HG03103 (cell line): ENCODE measurements around the gene LAMA5.

Experiments
- ATAC-seq: cut with Tn5 transposase; IDR thresholded peaks from one replicate; pipeline ENCODE4 v1.9.1; 2021; ENCODE audit warnings: low read depth; ENCODE audit not compliant: unreplicated experiment

Gene LAMA5

DNA sequence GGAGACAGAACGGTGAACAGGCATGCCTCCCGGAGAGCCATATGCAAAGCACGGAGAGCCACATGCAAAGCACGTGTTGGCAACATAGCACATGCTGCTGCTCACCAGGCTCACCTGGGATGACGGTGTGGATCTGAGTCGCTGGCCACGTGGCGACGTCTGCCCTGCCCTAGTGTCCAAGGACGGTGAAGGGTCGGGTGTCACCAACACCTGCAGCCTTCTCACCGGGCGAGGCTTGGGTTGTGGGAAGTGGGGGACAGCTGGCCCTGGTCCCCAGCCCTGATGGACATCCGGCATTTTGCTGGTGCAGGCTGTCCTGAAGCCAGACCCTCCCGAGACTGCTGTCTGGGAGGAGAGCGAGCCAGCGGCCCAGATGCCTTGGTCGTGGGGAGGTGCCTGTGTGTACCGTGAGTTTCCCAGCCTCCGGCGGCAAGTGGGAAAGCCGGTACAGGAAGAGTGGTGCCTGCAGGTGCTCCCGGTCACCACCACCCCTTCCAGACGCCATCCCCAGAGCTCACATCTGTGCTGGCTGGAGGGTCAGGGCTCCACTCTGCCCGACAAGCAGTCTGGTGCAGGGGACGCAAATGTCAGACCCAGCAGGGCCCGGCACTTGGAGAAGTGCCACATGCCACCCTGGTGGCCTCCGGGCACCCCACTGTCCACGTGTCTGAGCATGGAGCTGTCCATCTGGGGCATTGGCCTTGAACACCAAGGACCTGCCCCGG lies 70.2 kb downstream of the LAMA5 start:
- ATAC-seq: no peak

DNA sequence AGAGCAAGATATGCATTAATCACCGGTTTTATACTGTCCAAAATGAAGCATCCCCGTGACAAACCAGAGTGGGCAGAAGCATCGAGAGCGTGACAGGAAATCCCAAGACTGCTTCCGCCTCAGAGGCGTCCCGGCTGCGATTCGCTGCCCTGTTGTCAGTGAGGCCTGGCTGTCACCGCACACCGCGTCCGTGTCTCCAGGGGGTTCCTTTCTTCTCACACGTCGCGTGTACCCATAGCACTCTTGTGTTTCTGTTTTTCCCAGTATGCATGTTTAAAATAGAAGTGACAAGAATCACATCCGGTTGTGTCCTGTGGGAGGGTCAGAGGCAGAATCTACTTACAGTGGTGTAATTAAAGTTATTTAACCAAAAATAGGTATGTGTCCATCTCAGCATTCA lies 72.6 kb downstream of the LAMA5 start:
- ATAC-seq: no peak

DNA sequence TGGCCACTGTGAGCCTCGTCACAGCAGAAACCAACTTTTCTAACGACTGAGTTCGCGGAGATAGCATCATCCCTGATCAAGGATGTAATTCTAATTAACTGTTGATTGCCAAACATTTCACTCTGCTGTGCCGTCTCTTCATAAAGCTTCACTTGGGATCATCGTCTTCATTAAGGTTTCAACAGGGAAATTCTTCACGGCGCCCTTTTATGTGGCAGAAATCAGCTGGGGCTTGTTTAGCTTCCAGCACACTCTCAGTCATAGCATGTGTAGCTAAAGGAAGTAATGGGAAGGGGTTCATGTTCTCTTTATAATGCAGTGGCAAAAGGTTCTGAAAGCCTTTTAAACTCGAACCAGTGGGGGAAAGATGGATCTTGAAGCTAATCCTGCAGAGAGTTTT lies 73.2 kb downstream of the LAMA5 start:
- ATAC-seq: no peak

DNA sequence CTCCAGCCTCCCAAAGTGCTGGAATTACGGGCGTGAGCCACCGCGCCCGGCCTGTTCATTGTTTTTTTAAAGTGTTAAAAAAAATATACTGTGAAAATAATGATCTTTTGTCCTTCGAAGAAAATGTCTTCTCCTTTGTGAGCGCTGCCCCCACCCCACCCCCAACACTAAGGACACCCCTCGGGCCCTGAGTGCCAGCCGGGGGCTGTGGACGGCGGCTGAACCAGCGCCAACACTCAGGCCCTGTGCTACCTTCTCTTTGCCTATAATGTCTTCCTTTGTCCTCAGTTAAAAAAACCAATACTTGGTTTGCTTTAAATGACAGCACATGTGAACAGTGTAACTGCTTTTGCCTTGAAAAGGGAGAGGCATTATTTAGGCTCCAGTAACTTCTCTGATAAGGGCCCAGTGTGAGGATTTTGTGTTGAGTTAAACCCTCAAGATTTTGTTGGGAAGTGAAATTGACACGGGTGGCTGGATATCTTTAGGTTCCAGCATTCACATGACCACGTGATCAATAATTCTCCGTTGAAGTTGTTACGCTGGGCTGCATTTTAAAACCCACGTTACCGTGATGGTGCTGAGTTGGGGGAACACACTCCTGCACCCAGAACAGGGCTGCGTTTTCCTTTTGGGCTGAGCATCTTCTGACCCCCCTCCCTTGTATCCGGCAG lies 73.9 kb downstream of the LAMA5 start:
- ATAC-seq: no peak

DNA sequence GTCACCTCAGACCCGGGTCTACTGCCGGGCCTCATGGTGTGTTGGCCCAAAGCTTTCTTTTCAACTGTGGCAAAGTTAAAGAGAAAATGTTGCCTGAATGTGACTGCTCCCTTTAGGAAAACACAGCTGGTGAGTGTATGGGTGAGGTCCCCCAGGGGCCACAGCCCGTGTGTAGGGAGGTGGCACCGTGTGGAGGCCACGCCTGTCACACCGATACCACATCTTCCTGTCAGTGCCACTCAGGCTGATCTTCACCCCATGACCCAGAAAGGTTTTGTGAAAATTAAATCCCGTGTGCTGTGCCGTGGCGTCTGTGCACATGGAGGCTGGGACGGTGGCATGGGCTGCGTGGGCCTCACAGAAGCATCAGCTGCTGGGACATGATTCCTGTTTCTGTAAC lies 75.0 kb downstream of the LAMA5 start:
- ATAC-seq: no peak

DNA sequence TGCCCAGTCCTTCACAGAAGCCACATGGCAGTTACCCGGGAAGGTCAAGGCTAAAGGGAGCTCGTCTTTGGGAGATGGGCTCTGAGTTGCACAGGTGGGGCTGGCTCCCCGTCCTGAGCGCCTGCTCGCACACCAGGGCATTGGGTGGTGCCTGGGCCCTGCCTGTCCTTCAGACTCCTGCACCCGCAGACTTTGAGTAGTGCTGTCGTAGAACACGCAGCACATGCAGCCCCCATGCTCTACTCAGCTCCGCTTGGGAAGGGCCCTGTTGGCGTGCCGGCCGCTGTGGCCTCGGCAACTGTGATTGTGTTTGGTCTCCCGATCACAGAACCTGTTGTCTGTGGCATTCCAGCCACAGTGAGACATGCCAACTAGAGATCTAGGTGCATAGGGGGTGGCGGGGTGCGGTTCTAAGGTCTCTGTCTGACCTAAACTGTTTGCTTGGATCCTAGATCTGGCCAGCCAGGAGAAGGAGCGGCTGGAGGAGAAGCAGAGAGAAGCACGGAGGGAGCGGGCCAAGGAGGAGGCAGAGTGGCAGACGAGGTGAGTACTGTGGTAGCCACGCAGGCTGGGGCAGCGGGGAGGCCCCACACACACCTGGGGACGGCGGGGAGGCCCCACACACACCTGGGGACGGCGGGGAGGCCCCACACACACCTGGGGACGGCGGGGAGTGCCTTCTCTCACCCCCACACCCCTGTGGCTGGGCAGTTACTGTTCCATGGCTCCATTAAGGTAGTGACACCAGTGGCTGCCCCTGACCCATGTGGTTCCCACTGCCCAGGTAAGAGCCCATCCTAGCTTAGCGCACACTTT lies 75.7 kb downstream of the LAMA5 start:
- ATAC-seq: no peak

DNA sequence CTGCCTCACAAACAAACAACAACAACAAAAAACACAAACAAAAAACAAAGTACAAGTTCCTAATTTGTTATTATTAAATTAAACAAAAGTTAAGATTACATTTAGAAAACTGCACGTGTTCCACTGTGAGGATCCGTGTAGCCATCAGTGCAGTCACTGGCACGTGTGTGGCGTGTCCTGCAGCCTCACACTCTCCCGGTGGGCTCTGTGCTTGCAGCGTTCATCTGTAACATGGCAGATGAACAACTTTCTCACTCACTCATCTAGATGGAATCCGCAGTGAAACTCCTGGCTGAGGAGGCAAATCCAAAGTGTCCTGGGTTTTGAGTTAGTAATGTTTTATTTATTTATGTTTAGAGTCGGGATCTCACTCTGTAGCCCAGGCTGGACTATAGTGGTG lies 77.2 kb downstream of the LAMA5 start:
- ATAC-seq: no peak

DNA sequence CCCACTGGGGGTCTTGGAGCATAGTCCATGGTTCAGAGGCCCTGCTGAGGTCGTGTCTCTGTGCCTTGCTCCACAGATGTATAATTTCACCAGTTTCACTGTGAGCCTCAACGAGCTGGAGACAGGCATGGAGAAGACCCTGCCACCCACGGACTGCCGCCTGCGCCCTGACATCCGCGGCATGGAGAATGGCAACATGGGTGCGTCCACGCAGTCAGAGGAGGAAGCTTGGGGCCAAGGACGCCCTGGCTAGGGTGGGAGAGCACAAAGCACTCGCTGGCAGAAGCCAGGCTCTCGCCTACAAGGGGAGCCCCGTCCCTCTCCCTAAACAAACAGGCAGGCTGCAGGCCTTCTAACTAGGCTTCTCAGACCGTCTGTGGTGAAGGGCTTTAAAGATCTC lies 78.0 kb downstream of the LAMA5 start:
- ATAC-seq: no peak

DNA sequence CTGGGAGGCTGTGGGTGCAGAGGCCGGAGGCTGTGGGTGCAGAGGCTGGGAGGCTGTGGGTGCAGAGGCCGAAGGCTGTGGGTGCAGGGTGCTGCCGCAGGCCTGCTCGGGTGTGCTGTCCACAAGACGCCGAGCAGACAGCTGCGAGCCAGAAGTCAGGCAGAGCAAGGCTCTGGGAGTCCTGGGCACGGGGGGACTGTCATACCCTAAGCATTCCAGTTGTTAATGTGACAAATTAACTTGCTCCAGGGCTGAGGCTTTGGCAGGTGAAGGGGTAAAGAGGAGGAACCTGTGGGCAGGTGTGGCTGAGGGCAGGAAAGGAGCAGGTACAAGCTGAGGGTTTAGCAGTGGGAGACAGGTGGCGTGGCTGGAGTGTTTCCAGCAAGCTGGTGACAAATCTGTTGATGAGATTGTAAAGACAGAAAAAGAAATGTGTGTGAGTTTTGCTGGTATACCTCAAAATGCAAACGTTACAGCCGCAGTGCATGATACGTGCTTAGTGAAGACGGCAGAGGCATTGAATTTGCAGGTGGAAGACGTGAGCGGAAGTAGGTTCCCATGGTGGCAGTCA lies 78.5 kb downstream of the LAMA5 start:
- no peak for ATAC-seq

DNA sequence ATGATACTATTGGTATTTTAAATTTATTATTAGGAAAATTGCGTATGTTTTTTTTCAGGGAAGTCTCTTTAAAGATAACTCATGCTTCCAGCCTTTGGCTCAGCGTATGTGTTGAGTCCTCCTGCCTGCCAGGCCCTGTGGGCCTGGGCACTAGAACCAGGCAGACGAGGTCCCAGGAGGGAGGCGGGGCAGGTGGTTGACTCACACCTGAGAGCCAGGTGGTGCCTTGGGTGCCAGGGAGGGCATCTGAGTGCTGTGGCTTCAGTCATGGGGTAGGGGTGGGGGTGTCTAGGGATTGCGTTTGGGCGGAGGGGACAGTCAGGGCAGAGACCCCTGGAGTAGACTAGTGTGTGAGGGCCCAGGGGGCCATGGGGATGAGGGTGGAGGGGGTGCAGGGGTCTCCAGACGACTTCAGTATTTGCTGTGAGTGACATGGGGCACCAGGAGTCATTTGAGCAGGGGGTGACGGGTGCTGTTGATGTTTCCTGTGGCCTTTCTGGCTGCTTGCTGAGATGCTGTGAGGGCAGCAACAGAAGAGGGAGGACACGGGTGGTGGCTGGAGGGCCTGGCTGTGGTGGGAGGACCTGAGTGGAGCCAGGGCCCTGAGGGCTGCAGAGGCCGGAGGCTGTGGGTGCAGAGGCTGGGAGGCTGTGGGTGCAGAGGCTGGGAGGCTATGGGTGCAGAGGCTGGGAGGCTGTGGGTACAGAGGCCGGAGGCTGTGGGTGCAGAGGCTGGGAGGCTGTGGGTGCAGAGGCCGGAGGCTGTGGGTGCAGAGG lies 79.2 kb downstream of the LAMA5 start:
- no peak for ATAC-seq

DNA sequence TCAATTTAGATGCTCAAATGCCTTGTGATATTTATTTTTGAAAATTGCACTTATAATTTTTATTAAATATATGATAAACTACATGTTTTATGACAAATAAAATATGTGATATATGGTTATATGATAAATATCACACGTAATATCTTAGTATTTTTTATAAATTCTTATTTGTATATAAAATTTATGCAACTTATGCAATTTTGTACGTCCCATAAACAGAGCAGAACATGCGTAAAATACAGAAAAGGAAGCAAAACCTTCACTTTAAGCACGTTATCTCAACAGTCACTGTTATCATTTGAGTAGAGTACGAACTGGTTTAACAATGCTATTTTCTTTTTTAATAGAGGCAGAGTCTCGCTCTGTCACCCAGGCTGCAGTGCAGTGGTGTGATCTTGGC lies 80.0 kb downstream of the LAMA5 start:
- no peak for ATAC-seq

DNA sequence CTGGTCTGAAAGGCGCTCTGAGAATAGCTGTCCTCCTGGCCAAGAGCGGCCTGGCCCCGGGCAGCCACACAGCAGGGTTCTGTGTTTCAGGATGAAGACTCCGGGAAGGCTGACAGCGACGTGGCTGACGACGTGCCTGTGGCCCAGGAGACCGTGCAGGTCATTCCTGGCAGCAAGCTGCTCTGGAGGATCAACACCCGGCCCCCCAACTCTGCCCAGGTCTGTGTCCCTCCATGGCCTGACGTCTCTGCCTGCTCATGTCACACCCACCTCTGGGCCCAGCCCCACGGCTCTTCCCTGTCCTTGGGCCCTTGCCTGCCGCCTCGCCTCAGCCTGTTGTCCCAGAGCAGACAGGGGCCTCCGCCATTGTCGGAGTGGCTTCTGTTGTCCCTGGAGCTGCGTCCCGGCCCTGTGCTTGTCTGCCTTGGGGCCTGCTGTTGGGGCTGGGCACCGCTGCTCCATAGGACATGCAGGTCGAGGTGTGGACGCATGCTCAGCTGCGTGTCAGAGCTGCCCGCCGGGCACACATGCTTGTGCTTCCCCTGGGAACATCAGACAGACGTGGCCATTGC lies 80.5 kb downstream of the LAMA5 start:
- ATAC-seq: no peak

DNA sequence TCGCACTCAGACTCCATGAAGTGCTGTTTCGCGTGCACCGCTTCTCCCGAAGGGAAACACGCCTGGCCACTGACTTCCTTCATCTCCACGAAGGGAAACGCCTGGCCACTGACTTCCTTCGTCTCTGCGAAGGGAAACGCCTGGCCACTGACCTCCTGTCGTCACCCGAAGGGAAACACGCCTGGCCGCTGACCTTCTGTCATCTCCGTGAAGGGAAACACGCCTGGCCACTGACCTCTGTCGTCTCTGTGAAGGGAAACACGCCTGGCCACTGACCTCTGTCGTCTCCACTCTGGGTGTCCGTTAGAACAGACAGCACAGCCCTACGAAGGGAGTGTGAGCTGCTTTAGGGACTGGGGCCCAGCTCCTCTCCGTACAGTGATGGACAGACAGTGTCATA lies 81.4 kb downstream of the LAMA5 start:
- no peak for ATAC-seq

DNA sequence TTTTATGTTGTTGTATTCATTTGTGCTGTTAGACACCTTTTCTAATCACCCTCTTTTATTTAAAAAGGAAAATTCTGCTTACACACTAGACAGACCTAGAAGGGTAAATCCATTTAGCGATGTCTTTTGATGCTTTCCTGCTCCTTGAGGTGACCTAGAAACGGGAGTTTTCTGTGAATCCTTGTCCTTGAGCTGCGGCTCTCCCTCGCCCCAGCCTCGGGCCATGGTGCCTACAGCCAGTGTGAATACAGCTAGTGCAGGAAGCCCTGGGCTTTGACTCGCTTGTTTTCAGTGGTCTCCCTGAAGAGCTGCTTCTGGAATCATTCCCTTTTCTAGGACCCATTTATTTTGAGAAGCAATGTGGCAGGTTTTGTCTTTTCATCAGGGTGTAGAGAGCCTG lies 82.0 kb downstream of the LAMA5 start:
- no peak for ATAC-seq

DNA sequence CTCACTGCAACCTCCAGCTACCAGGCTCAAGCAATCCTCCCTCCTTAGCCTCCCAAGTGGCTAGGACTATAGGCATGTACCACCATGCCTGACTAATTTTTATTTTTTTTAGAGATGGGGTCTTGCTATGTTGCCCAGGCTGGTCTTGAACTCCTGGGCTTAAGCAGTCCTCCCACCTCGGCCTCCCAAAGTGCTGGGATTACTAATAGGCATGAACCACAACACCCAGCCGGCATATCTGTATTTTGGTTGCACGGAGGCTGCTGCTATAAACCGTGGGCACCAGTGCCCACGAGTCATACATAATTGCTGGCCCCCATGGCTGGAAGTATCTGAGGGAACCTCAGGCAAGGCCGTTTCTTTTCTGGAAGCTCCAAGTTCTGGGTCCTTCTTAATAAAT lies 82.7 kb downstream of the LAMA5 start:
- ATAC-seq: no peak

DNA sequence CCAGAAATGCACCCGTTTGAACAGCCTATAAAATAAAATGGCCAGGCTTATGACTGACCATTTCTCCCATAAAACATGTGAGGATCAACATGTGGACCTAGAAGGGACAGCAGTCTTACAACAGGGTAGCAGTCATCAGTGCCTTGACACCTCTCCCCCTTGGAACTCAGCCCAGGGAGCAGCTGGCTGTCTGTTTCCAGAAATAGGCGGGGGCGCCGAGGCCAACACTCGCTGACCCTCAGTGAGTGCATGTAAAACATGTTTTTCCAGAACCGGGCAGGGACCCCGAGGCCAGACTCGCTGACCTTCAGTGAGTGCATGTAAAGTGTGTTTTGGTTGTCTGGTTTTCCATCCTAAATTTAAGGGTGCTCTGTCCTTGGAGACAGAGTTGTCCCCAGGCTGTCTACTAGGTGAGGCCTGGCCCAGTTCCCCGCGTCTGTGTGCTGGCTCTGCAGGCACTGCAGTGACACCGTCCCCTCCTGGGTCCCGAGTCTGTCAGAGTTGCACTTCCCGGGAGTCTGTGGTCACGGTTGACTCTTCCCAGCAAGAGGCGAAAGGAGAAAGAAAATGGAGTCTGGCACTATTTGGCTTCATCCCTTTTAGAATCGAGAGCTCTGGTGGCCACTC lies 84.1 kb downstream of the LAMA5 start:
- no peak for ATAC-seq

DNA sequence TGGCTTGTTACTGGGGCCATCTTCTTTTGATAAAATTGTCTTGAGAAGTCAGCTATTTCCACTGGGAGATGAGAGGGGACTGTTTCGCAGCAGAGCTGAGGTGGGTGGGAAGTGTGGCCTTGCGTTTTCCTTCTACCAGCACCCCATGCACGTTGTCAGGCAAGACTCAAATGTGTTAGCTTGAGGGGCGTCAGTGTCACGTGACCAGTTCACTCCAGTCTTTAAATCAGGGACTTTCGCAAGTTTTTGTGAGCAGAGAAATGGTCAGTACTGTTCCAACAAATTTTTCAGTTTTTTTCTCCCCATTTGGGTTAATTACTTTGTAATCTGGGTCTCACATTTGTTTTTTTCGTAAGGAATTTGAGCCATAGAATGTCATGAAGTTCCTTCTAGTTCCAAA lies 85.0 kb downstream of the LAMA5 start:
- no peak for ATAC-seq

DNA sequence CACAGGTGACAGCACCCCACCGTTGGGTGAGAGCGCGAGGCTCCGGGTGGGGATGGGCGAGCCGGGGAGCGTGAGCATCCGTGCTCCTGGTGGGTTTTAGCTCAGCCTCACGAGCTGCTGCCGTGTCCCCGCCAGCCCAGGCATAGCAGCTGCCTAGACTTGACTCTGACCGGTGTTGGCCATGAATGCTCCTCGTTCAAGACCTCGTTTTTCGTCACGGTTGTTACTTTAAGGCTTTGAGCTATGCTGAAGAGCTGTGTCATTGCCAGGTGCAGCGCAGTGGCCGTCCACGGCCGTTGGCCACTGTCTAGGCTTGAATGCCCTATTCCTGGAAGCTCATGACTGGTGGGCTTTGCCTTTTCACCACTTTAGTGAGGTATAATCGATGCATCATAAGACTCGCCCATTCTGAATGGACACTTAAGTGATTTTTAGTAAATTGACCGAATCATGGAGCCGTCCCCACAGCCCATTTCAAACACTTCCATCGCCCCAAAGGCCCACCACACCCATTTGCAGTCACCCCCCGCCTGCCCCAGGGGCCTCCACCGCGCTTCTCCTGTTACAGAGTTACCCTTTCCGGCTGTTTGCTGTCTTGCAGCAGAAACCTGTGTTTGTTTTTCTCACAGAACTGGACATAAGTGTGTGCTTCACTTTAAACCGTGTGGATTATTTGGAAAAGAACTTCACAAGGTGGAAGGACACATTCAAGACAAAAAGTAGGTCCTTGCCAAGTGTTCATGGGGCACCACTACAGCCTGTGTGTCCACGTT lies 85.8 kb downstream of the LAMA5 start:
- ATAC-seq: no peak

DNA sequence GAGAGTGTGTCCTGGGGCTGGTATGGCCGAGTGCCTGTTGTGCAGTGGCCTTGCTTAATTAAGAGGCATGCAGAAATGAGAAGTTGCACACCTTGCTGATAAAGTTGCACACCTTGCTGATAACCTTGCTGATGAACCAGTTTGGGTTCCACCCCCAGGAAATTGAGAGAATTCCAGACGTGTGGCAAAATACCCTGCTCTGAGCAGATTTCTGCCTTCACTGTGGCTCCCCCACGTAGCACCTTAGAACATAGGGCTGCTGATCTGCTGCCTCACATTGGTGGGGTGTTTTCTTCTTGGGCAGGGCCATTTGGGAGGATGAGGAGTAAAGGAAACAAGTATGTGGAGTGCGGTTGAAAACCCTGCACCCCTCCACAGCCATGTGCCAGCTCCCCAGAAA lies 86.8 kb downstream of the LAMA5 start:
- no peak for ATAC-seq
